Stimulated activated CD4-positive, alpha-beta T cell treated with anti-CD3 and anti-CD28 coated beads, Interleukin-4, amount 100 ng/mL, for 1 hour (primary cell): ENCODE results near the gene TFF2.

Experiments used
- DNase-seq: peaks from one replicate; pipeline ENCODE4 v3.0.0-alpha.2; 2020

TFF2 gene

GRCh38 chr21:42364304-42364865 lies 13.6 kb upstream of the TFF2 start:
- DNase-seq: no peak

- DNase-seq: no peak
Observed at GRCh38 chr21:42363312-42363711, 12.5 kb upstream of the TFF2 start.

- no peak for DNase-seq
Observed at GRCh38 chr21:42362700-42363099, 11.9 kb upstream of the TFF2 start.

- DNase-seq: no peak
Observed at GRCh38 chr21:42362198-42362597, 11.4 kb upstream of the TFF2 start.

- DNase-seq: no peak
Observed at GRCh38 chr21:42361286-42361685, 10.5 kb upstream of the TFF2 start.

GRCh38 chr21:42360317-42360716 lies 9.5 kb upstream of the TFF2 start:
- no peak for DNase-seq

- no peak for DNase-seq
Observed at GRCh38 chr21:42358937-42359336, 8.1 kb upstream of the TFF2 start.

GRCh38 chr21:42358261-42358660 lies 7.5 kb upstream of the TFF2 start:
- no peak for DNase-seq

- no peak for DNase-seq
Observed at GRCh38 chr21:42357307-42357706, 6.5 kb upstream of the TFF2 start.

- DNase-seq: no peak
Observed at GRCh38 chr21:42356650-42357049, 5.9 kb upstream of the TFF2 start.

- DNase-seq: no peak
Observed at GRCh38 chr21:42356046-42356445, 5.3 kb upstream of the TFF2 start.

- no peak for DNase-seq
Observed at GRCh38 chr21:42353623-42354022, 2.8 kb upstream of the TFF2 start.

- DNase-seq: no peak
Observed at GRCh38 chr21:42352441-42353095, 1.8 kb upstream of the TFF2 start.

- no peak for DNase-seq
Observed at GRCh38 chr21:42351626-42352440, 1.0 kb upstream of the TFF2 start.

- DNase-seq: no peak
Observed at GRCh38 chr21:42350318-42350910, 380 bp downstream of the TFF2 start.

GRCh38 chr21:42349420-42350317 lies 1.1 kb downstream of the TFF2 start:
- DNase-seq: no peak

- DNase-seq: no peak
Observed at GRCh38 chr21:42348762-42349161, 2.0 kb downstream of the TFF2 start.

GRCh38 chr21:42347601-42348327 lies 3.0 kb downstream of the TFF2 start:
- no peak for DNase-seq

GRCh38 chr21:42346866-42347600 lies 3.8 kb downstream of the TFF2 start:
- no peak for DNase-seq

- DNase-seq: no peak
Observed at GRCh38 chr21:42346441-42346840, 4.4 kb downstream of the TFF2 start.

GRCh38 chr21:42344631-42345030 lies 6.2 kb downstream of the TFF2 start:
- no peak for DNase-seq
